ENCODE results near the gene NLRP12. TPM values are rescaled to one million over a fixed set of nuclear protein-coding genes. Genes with fewer than 3 reads are reported as not detected.

Gene NLRP12
- total and polyA plus RNA-seq, 2 of the 4 experiments (the other 2 are of a cell fraction), result not detected

DNA sequence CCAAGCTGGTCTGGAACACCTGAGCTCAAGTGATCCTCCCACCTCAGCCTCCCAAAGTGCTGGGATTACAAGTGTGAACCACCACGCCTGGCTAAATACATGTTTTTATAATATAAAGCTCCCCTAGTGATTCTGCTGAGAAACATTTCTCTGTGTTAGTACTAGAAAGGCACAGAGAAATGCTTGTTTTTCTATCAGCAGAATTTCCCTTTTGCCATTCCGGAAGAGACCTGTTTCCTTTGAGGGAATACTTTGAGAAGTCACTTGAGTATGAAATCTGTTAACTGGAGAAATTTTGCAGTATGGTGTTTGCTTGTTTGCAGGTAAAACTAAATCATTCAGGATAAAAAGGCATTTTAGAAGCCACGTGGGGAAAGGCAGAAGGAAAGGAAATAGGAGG lies 4.4 kb upstream of the NLRP12 start:
- dilution Hi-C loops (cut with HindIII; ENCODE audit: low sequenced_read_pairs, unreplicated experiment), result no loop called here
- TF ChIP-seq RFX5 (IDR thresholded peaks at IDR 0.05; ENCODE audit: low read depth, low read length), result no peak
- no peak for TF ChIP-seq FOS (IDR thresholded peaks at IDR 0.05; ENCODE audit: low read depth, low read length)
- TF ChIP-seq MXI1 (IDR thresholded peaks at IDR 0.05; ENCODE audit: borderline replicate concordance, low read depth, low read length), result no peak

More for the DNA sequence above, 4.4 kb upstream of the NLRP12 start:
- Histone ChIP-seq H3K4me2 (ENCODE audit: low read depth, low read length) (no peak overlapping the region), H3K36me3 (ENCODE audit: control insufficient read depth, insufficient read depth, low read length) (no peaks in the 10 kb centered on the region), H3K79me1 (ENCODE audit: low read depth in 1 of 2, low read length in 2 of 2) (no peaks in the 10 kb centered on the region), H3K9me3 (ENCODE audit: control insufficient read depth, insufficient read depth, low read length) (no peaks in the 10 kb centered on the region; the same call in none of the 2 replicates), H4K91ac (ENCODE audit: insufficient read depth, low read depth, low read length) (no peak overlapping the region), H3K9ac (ENCODE audit: low read depth, low read length) (no peak overlapping the region), H2AFZ (replicated peaks; ENCODE audit: low read length, poor library complexity) (no peak overlapping the region), H3K56ac (ENCODE audit: extremely low read depth, insufficient read depth, low read length) (no peak overlapping the region), H2AK9ac (replicated peaks; ENCODE audit: low read depth, low read length, poor library complexity) (no peak overlapping the region), H2BK20ac (ENCODE audit: low read depth, low read length) (no peak overlapping the region), H3K4me3 (ENCODE audit: insufficient read depth, low read depth, low read length) (no peak overlapping the region), H2BK120ac (ENCODE audit: low read depth, low read length) (no peak overlapping the region), H3K4ac (ENCODE audit: low read depth, low read length) (no peak overlapping the region), H3K14ac (replicated peaks; ENCODE audit: low read depth, low read length) (no peak overlapping the region), H3K18ac (ENCODE audit: low read depth, low read length) (no peak overlapping the region), H4K20me1 (ENCODE audit: insufficient read depth, low read length) (no peaks in the 10 kb centered on the region), H4K8ac (ENCODE audit: low read depth in 2 of 2, low read length in 2 of 2) (no peak overlapping the region), H4K5ac (ENCODE audit: low read depth, low read length) (no peak overlapping the region), H2AK5ac (ENCODE audit: low read depth, low read length) (no peak overlapping the region), H3K27ac (ENCODE audit: insufficient read depth, low read length) (no peak overlapping the region), H3K9me1 (ENCODE audit: insufficient read depth, low read length) (no peaks in the 10 kb centered on the region), H3K23ac (ENCODE audit: low read depth, low read length) (no peak overlapping the region), H3K4me1 (ENCODE audit: control insufficient read depth, insufficient read depth, low read length) (no peaks in the 10 kb centered on the region), H2BK5ac (ENCODE audit: low read depth, low read length, poor library complexity, severe bottlenecking) (no peak overlapping the region), H3K27me3 (ENCODE audit: control insufficient read depth, insufficient read depth, low read length) (peaks cover 2% of the 10 kb centered on the region), H2BK15ac (ENCODE audit: low read depth, low read length) (no peak overlapping the region)
- POLR2A ChIA-PET (ENCODE audit: unreplicated experiment), result no interaction called here
- in situ Hi-C loops (cut with MboI; ENCODE audit: low sequenced_read_pairs), result no loop called here
- WGBS, 2 experiments (ENCODE audit: extremely low coverage in 2 of 2, insufficient read length in 1 of 2), result no CpG with 5 or more reads among the region's 3 CpGs
- DNase-seq, result no peak
- intact Hi-C loops (cut with micrococcal nuclease), result no loop called here
- no peak for ATAC-seq (ENCODE audit: low read depth)
- CTCF ChIA-PET, result no interaction called here
- no TSS peak for BruUV-seq (replicated peaks)

All from IMR-90 (cell line).